A549 (cell line): ENCODE measurements around the gene SARS1. TPM values are rescaled to one million over a fixed set of nuclear protein-coding genes. Genes with fewer than 3 reads are reported as not detected.

Experiments
- ATAC-seq, 2 experiments: fragments of 200-7000 bp in 1 of 2; fragments of >200 bp in 1 of 2; cut with Nextera tagmentation in 1 of 2; cut with Tn5 transposase in 1 of 2; 3 replicates each; pipeline versions ENCODE4 v1.8.0 to v1.9.1; 2018 to 2020; ENCODE audit warnings: mild to moderate bottlenecking in 1 of 2, moderate library complexity in 1 of 2
- CTCF ChIA-PET: fragments of 300-600 bp; sonication (Branson Sonifier 250); formaldehyde crosslinking; extraction: SDS; loops from one replicate; lab custom pipeline; 2021; ENCODE audit warnings: antibody characterized with exemption, inconsistent platforms; lab: Yijun Ruan, JAX
- POLR2A ChIA-PET: fragments of 350-600 bp; formaldehyde crosslinking; extraction: SDS; loops from one replicate; lab custom pipeline; 2021; ENCODE audit warnings: antibody characterized with exemption, inconsistent platforms; lab: Yijun Ruan, JAX
- DNase-seq, 2 experiments: peaks; one replicate each; pipeline versions ENCODE4 v3.0.0 to v3.0.0-alpha.2; 2011 to 2016; ENCODE audit warnings: low read depth in 1 of 2, low spot score in 1 of 2
- FAIRE-seq: peaks from 2 replicates; lab custom pipeline; 2011; peaks lifted over from hg19 to GRCh38; lab: Jason Lieb, UNC
- H3K27ac ChIP-seq, 2 experiments: fragments of >200 bp; sonication (Bioruptor Twin); formaldehyde crosslinking; 3 replicates each; pipeline ENCODE4 v1.5.1; 2016 to 2017
- H3K4me1 ChIP-seq: fragments of >200 bp; sonication (Bioruptor Twin); formaldehyde crosslinking; 3 replicates; pipeline ENCODE4 v1.6.1; 2016
- H3K4me2 ChIP-seq: fragments of >200 bp; sonication (Bioruptor Twin); formaldehyde crosslinking; 3 replicates; pipeline ENCODE4 v1.6.1; 2016
- H3K4me3 ChIP-seq: fragments of >200 bp; sonication (Bioruptor Twin); formaldehyde crosslinking; 3 replicates; pipeline ENCODE4 v1.5.1; 2016
- H3K9me3 ChIP-seq: fragments of >200 bp; sonication (Bioruptor Twin); formaldehyde crosslinking; 3 replicates; pipeline ENCODE4 v1.6.1; 2016
- BCL3 ChIP-seq: fragments of >200 bp; sonication (Bioruptor Twin); formaldehyde crosslinking; IDR thresholded peaks from 3 replicates; pipeline ENCODE4 v1.6.1; 2016
- CBX8 ChIP-seq: fragments of 200-600 bp; sonication (generic); IDR thresholded peaks from 2 replicates; pipeline ENCODE4 v1.6.1; 2016
- E2F6 ChIP-seq: IDR thresholded peaks from 2 replicates; pipeline ENCODE4 v1.6.1; 2012; ENCODE audit warnings: low read depth, borderline replicate concordance
- EHMT2 ChIP-seq: fragments of 200-600 bp; sonication (generic); IDR thresholded peaks from 2 replicates; pipeline ENCODE4 v1.6.1; 2016; ENCODE audit warnings: antibody characterized with exemption, low read depth, mild to moderate bottlenecking, moderate library complexity
- EP300 ChIP-seq, 2 experiments: fragments of >200 bp; sonication (Bioruptor Twin); formaldehyde crosslinking; IDR thresholded peaks; 2 replicates in 1 of 2; 3 replicates in 1 of 2; pipeline ENCODE4 v1.6.1; 2016 to 2017
- FOSB ChIP-seq: fragments of 250-450 bp; sonication (Bioruptor Pico); IDR thresholded peaks from 2 replicates; pipeline ENCODE4 v1.5.0; 2020; ENCODE audit warnings: mild to moderate bottlenecking, moderate library complexity
- FOSL2 ChIP-seq, 2 experiments: fragments of 450-650 bp in 1 of 2; fragments of >200 bp in 1 of 2; sonication (Bioruptor Twin) in 1 of 2; formaldehyde crosslinking; IDR thresholded peaks; 2 replicates each; pipeline versions ENCODE4 v1.5.0 to v1.6.1; 2016 to 2020; ENCODE audit warnings: mild to moderate bottlenecking in 1 of 2, moderate library complexity in 1 of 2
- GATA3 ChIP-seq: IDR thresholded peaks from 2 replicates; pipeline ENCODE4 v1.6.1; 2012; ENCODE audit warnings: borderline replicate concordance
- HDAC2 ChIP-seq: fragments of 200-600 bp; sonication (generic); IDR thresholded peaks from 2 replicates; pipeline ENCODE4 v1.6.1; 2016
- HEYL ChIP-seq: fragments of 250-450 bp; sonication (Bioruptor Pico); IDR thresholded peaks from 2 replicates; pipeline ENCODE4 v1.8.0; 2021; ENCODE audit warnings: mild to moderate bottlenecking, moderate library complexity
- HMGXB4 ChIP-seq: fragments of 250-450 bp; sonication (Bioruptor Pico); IDR thresholded peaks from 2 replicates; pipeline ENCODE4 v1.5.0; 2021; ENCODE audit warnings: mild to moderate bottlenecking, moderate library complexity, borderline replicate concordance
- HOXA7 ChIP-seq: fragments of 250-450 bp; sonication (Bioruptor Pico); IDR thresholded peaks from 2 replicates; pipeline ENCODE4 v1.5.0; 2020; ENCODE audit warnings: mild to moderate bottlenecking, moderate library complexity
- HOXB13 ChIP-seq: fragments of 250-450 bp; sonication (Bioruptor Pico); IDR thresholded peaks from 2 replicates; pipeline ENCODE4 v1.5.0; 2020; ENCODE audit warnings: low read depth, mild to moderate bottlenecking, moderate library complexity
- HOXB5 ChIP-seq: fragments of 250-450 bp; sonication (Bioruptor Pico); IDR thresholded peaks from 2 replicates; pipeline ENCODE4 v1.5.0; 2020; ENCODE audit warnings: mild to moderate bottlenecking, moderate library complexity
- JUN ChIP-seq, 2 experiments: fragments of >200 bp; sonication (Bioruptor Twin); formaldehyde crosslinking; IDR thresholded peaks; 2 replicates in 1 of 2; 3 replicates in 1 of 2; pipeline ENCODE4 v1.6.1; 2016 to 2017
- JUNB ChIP-seq: fragments of >200 bp; sonication (Bioruptor Twin); formaldehyde crosslinking; IDR thresholded peaks from 2 replicates; pipeline ENCODE4 v1.6.1; 2016
- KDM5A ChIP-seq: fragments of 200-600 bp; sonication (generic); IDR thresholded peaks from 2 replicates; pipeline ENCODE4 v1.6.1; 2016; ENCODE audit warnings: antibody characterized with exemption, mild to moderate bottlenecking
- MAX ChIP-seq: IDR thresholded peaks from 2 replicates; pipeline ENCODE4 v1.6.1; 2012
- NFE2L2 ChIP-seq: fragments of 150-350 bp; conservative IDR thresholded peaks from 2 replicates; pipeline ENCODE4 v1.6.1; 2014; ENCODE audit warnings: low read length
- PBX3 ChIP-seq: IDR thresholded peaks from 2 replicates; pipeline ENCODE4 v1.6.1; 2012
- POLR2A ChIP-seq: IDR thresholded peaks from 2 replicates; pipeline ENCODE4 v1.6.1; 2012; ENCODE audit warnings: mild to moderate bottlenecking, low read length
- RAD21 ChIP-seq, 2 experiments: fragments of >200 bp in 1 of 2; sonication (Bioruptor Twin) in 1 of 2; formaldehyde crosslinking in 1 of 2; IDR thresholded peaks in 1 of 2; conservative IDR thresholded peaks in 1 of 2; 2 replicates in 1 of 2; 3 replicates in 1 of 2; pipeline ENCODE4 v1.6.1; 2012 to 2018; ENCODE audit warnings: inconsistent platforms in 1 of 2
- RARB ChIP-seq: fragments of 250-450 bp; sonication (Bioruptor Pico); IDR thresholded peaks from 2 replicates; pipeline ENCODE4 v1.8.0; 2021; ENCODE audit warnings: mild to moderate bottlenecking, moderate library complexity
- RCOR1 ChIP-seq: fragments of 150-350 bp; IDR thresholded peaks from 2 replicates; pipeline ENCODE4 v1.6.1; 2014; ENCODE audit warnings: antibody characterized with exemption, low read length, low read depth
- USF2 ChIP-seq: fragments of 450-650 bp; IDR thresholded peaks from 2 replicates; pipeline ENCODE4 v1.6.1; 2014; ENCODE audit warnings: antibody characterized with exemption
- WGBS: methylation state at CpG from one replicate; pipeline ENCODE4 v1.1.6; 2017; ENCODE audit errors: missing lambda C conversion rate; 5-methylcytosine and 5-hydroxymethylcytosine counted together
- polyA plus RNA-seq, 4 experiments: library from polyadenylated mRNA; depleted of rRNA in 3 of 4; stranded (reverse); fragments of >200 nt; fragmentation: RNase III in 1 of 4; extraction: RNeasy Plus Mini Kit Qiagen cat#74134 plus additional on column Dnase treatment in 1 of 4; gene quantifications; 2 replicates in 3 of 4; 3 replicates in 1 of 4; pipeline ENCODE4 v1.2.3, GENCODE V29; 2011 to 2017

SARS1 gene
- polyA plus RNA-seq, 2 of the 4 experiments (the other 2 are of a cell fraction) = 103 to 152 TPM

- Histone ChIP-seq H3K4me3 (peak overlapping the region; percentile 11; the same call in 1 of the 3 replicates), H3K9me3 (no peaks in the 10 kb centered on the region)
- POLR2A ChIA-PET = no interaction called here
- 3% methylated on average over 11 of the region's 24 CpGs for WGBS
- TF ChIP-seq RAD21 (conservative IDR thresholded peaks at IDR 0.05 in 1 of 2, IDR thresholded peaks at IDR 0.05 in 1 of 2) (0 out of 5 replicates have a peak, but pooled peaks of 1 of the 2 experiments have one; percentile 18), BCL3 (0 out of 3 replicates have a peak, but pooled peaks have one; percentile 50), MAX (peak; percentile 69), GATA3 (peak; percentile 44; the same call in 1 of the 2 replicates), JUNB (peak; percentile 16; the same call in 1 of the 2 replicates), HDAC2 (no peak), HOXA7 (no peak), JUN (IDR thresholded peaks at IDR 0.05) (peak; percentile 64 to 81; a peak in 2 of 5 replicates), EHMT2 (no peak), KDM5A (no peak), HEYL (no peak), FOSL2 (IDR thresholded peaks at IDR 0.05) (no peak), FOSL2 (CRISPR knock-in tag; IDR thresholded peaks at IDR 0.05) (peak; percentile 36; the same call in 1 of the 2 replicates), NFE2L2 (no peak), PBX3 (peak; percentile 54; the same call in 1 of the 2 replicates), E2F6 (peak; percentile 50; the same call in 1 of the 2 replicates), EP300 (IDR thresholded peaks at IDR 0.05) (peak in 1 of 2 experiments; percentile 60; a peak in 1 of 5 replicates)
- TF ChIP-seq, all 56 proteins: peak for 10
- Histone ChIP-seq H3K4me2 (peak overlapping the region; percentile 83), H3K27ac (peak overlapping the region; percentile 95 to 99), H3K4me1 (peaks cover 53% of the 10 kb centered on the region)
- ATAC-seq = peak; percentile 87 to 88
- FAIRE-seq = no peak
- CTCF ChIA-PET = interaction anchor here (5.1 to 5.7 kb wide), 2 partner anchors 12 to 127 kb away, joined by 31 to 107 read pairs; partner anchors contain the start of gene SORT1
- peak; percentile 76 to 94 for DNase-seq
Observed at GRCh38 chr1:109274533-109275476, 61.1 kb downstream of the SARS1 start.

- TF ChIP-seq HOXB5 (CRISPR knock-in tag) = no peak
- no peak for TF ChIP-seq CBX8
- TF ChIP-seq USF2 = no peak
- TF ChIP-seq FOSL2 (IDR thresholded peaks at IDR 0.05) = no peak
- no peak for TF ChIP-seq FOSL2 (CRISPR knock-in tag; IDR thresholded peaks at IDR 0.05)
- TF ChIP-seq RCOR1 = no peak
- TF ChIP-seq HOXB13 (CRISPR knock-in tag) = no peak
- no peak for TF ChIP-seq RARB (CRISPR knock-in tag)
- no peak for TF ChIP-seq KDM5A
- no peak for TF ChIP-seq HMGXB4 (CRISPR knock-in tag)
- no peak for TF ChIP-seq HEYL
- TF ChIP-seq FOSB (CRISPR knock-in tag) = no peak
- TF ChIP-seq JUNB = no peak
- no peak for TF ChIP-seq POLR2A
- WGBS = 66% methylated on average over 7 of the region's 9 CpGs
- no peak for DNase-seq
- Histone ChIP-seq H3K27ac (peak overlapping the region; percentile 95 to 99), H3K4me3 (0 out of 3 replicates have a peak overlapping the region, but pooled peaks have one; percentile 13), H3K9me3 (no peaks in the 10 kb centered on the region), H3K4me1 (peaks cover 53% of the 10 kb centered on the region), H3K4me2 (peak overlapping the region; percentile 83)
- ChIA-PET CTCF (interaction anchor here (0.7 to 5.7 kb wide), 6 partner anchors 10 to 257 kb away, joined by 3 to 107 read pairs (median 17); partner anchors contain the start of genes CYB561D1 and SORT1), POLR2A (no interaction called here)
- ATAC-seq = peak in 1 of 2 experiments; percentile 10; a peak in 2 of 6 replicates
- FAIRE-seq = no peak
Observed at GRCh38 chr1:109275706-109276345, 62.1 kb downstream of the SARS1 start.
